GM18520 (cell line): Measurements from ENCODE around the gene TMEM170A.
A peak's percentile ranks its signal among the peaks of the same experiment; 100 is the strongest.
"Not testable (repeated sequence)": the region's sequence is repeated elsewhere in the genome, so short reads cannot be mapped to it uniquely, and the experiment has no call there.

Source experiments
- ATAC-seq: cut with Tn5 transposase; IDR thresholded peaks from one replicate; pipeline ENCODE4 v1.9.1; 2021; ENCODE audit not compliant: unreplicated experiment

TMEM170A gene

DNA sequence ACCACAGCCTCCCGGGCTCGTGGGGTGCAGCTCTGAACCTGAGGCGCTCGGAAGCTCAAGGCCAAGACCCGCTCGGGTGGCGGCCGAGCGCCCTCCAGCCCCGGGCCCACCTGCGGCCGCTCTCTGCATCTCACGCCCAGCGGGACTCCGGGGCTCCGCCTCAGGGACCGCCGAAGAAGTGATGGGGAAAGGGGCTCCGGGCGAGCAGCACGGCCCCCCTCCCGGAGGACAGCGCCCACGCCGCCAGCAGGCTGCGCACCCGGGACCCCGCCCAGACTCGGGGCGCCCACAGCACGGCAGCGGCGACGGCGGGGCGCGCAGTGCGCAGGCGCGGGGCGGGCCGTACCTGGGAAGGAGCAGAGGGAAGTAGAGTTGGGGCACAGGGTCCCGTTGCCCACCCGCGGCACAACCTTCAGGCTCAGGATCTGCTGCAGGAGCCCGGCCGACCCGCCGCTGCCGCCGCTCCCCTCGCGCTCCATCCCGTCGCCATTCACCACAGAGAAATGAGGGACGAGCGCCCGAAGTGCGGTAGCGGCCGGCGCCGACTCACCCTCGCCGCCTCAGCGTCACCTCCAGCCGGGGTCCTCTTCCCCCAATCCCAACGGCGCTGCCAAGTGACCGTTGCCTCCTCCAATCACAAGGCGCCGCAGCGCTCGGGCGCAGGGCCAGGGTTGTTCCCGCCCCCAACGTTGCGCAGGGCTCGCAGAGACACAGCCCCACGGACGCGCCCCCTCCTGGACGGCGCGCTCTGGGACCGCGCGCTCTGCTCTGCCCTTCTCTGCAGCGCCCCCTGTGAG is at the start of gene TMEM170A:
TSS of gene TMEM170A (minus strand) at position 568 of the 797 bp plus-strand sequence. CDS start at position 479, 89 bp downstream.
- ATAC-seq = peak; percentile 84

DNA sequence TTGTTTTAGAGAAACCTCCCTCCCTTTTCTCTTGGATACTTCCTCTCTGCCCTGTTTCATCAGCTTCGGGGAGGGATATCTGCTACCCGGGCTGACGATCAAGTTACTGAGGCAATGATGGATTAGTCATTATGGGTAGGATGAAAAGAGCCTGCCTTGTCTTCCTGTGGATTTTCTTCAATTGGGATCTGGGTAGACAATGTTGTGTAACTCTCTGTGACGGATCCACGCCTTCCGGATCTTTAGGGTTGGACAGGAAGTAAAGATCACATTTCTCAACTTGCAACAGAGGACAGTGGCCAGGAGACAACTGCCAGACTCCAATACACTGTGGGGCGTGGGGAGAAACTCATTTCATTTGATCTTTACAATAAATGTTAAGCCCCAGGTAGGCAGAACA is 42.1 kb upstream of the TMEM170A start:
- ATAC-seq = no peak

DNA sequence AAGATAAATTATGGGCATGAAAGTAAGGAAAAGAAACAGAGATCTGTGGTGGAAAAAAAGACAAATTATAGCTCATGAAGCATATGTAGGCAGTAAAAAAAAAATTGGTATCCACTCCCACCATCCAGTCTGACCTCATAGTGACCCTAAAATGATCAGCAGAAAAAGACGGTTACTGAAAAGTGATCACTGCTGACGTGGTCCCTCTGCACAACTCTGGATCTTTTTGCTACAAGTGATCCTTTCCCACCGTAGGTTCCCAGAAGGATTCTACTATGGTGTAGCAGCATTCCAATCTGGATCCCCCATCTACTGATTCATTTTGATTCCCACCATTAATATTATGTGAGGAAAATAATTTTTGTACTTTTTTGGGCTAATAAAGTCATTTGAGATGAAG is 41.6 kb upstream of the TMEM170A start:
- no peak for ATAC-seq

DNA sequence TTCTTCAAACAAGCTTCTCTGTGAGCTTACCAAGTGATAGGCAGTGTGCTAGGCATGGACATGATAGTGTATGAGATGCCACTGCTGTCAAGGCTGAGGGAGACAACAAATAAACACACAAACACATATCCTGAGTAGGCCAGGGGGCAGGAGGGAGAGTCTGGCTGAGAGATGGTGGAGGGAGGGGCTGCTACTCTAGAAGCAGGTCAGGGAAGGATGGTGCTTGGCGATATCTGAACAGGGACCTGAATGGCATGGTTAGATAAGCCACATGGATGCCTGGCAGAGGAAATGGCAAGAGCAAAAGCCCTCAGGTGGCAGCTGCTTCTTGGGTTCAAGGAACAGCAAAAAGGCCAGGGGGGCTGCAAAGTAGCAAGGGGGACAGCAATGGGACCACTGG is 39.3 kb upstream of the TMEM170A start:
- no peak for ATAC-seq

GRCh38 chr16:75502916-75503605 is 38.6 kb upstream of the TMEM170A start:
- ATAC-seq = no peak

GRCh38 chr16:75501820-75502219 is 37.3 kb upstream of the TMEM170A start:
- ATAC-seq = not testable (repeated sequence)

DNA sequence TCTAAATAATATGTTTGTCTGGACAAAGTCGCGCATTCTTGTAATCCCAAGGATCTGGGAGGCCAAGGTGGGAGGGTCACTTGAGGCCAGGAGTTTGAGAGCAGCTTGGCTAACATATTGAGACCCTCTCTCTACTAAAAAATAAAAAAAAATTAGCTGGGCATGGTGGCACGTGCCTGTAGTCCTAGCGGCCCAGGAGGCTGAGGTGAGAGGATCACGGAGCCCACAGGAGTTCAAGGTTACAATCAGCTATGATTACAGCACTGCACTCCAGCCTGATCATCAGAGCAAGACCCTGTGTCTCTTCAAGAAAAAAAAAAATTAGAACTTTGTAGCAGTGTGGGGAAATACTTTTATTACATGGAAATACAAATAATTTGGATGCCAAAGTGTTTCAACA is 36.9 kb upstream of the TMEM170A start:
- no peak for ATAC-seq

DNA sequence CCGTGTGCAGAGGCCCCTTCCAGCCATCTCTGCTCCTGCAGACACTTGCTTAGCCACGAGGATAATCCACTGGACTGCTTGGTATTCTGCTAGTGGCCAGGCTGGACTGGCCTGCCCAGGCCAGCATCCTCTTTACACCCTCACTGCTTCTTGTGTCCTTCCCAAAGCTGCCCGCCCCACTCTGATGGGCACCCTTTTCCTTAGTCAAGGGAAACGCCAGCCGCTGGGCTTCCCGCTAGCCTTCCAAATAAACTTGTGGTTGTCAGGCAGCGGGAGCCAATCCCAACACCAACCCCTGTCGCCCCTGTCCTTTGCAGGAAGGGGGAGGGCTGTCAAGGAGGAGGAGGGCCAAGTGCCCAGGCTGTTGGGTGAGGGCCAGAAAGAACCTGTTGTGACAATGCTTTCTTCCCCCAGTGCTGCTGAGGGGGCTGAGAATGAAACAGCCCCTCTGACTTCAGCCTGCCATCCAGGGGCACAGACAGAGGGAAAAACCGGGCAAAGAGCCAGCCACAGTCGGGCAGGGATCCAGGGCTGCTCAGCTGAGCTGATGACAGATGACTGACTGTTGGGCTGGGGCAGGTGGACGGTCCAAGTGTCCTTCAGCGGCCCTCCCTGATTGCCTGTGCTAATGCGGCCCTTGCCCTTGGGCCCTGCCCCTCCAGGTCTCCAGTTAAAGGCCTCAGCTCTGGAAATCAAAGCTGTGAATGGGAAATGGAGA is 34.3 kb upstream of the TMEM170A start:
- ATAC-seq = not testable (repeated sequence)

GRCh38 chr16:75497558-75497957 is 33.1 kb upstream of the TMEM170A start:
- no peak for ATAC-seq

DNA sequence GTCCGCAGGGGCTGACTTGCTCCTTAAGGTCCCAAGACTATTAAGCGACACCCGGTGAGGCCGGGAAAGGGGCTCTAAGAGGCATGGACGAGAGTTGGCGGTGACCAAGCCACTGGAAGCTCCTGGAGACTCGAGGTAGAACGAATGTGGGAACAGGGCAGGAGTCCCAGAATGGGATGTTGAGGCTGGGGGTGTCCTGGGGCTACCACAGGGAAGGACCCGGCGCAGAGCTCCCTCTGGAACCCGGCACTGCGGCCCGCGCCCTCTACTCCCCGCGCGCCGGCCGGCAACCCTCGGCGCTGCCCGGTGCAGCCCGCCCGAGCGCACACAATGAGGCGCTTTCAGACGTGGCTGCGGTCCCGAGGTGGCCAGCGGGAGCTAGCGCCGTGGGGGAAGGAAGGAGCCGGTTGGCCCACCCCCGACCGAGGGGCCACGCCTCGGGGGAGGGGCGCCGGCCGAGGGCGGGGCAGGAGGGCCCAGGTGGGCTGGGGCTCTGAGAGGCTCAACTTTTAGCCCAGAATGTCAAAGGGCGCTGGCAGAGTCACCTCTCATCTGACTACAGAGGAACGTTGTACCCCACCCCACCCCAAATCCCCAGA is 30.7 kb upstream of the TMEM170A start, which contains the start of gene CHST6:
TSS of gene CHST6 (minus strand) at position 366 of the 599 bp plus-strand sequence. CDS start 15,613 bp downstream, outside the sequence.
- no peak for ATAC-seq

DNA sequence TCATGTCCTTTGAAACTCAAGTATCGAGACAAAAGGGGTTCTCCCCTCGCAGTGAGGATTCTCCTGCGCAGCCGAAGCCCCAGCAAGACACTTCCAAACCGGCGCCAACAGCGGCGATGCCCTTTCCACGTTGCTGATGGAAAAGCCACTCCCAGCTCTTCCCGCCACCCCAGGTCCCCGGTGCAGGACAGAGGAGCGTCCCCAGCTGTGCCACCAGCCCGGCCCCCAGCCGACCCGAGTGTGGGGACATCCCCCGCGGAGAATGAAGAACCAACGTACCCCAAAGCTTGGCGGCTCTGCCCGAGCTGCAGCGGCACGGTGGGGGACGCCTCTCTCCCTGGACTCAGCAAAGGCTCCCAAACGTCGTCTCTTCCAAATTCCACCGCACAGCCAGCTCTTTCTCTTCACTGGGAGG is 30.2 kb upstream of the TMEM170A start:
- ATAC-seq = no peak

GRCh38 chr16:75494184-75494583 is 29.7 kb upstream of the TMEM170A start:
- ATAC-seq = no peak

- no peak for ATAC-seq
These were observed 27.4 kb upstream of the TMEM170A start for GRCh38 chr16:75491876-75492275.

- ATAC-seq = no peak
These were observed 23.8 kb upstream of the TMEM170A start for GRCh38 chr16:75488322-75488721.

DNA sequence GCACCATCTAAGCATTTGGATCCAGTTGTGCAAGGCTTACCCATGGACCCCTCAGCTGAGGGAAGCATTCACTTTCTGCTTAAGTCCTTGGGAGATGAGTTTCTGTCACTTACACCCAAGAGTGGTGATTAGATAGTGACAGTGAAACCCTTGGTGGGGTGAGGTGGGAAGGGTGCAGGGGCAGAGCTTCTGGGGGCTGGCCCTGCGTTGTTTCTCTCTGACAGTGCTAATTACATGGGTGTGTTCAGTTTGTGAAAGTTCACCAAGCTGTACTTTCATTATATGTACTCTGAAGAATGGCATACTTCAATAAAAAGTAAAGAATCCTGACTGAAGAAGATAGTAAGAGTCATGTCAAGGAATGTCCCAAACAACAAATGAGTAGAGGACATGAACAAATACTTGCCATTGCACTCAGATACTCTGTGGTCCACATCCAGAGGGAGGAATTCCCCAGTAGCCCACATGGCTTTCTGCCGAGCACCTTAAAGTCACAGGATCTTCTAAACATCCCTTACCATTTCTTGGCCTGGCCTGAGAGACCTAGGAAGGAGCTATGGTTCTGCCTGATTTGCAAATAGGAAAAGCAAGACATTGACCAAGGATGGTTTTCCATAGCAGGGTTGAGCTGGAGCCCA is 22.3 kb upstream of the TMEM170A start:
- peak; percentile 80 for ATAC-seq

GRCh38 chr16:75486014-75486675 is 21.7 kb upstream of the TMEM170A start:
- no peak for ATAC-seq

- no peak for ATAC-seq
These were observed 20.9 kb upstream of the TMEM170A start for GRCh38 chr16:75485230-75486013.

- ATAC-seq = no peak
These were observed 18.7 kb upstream of the TMEM170A start for GRCh38 chr16:75483222-75483621.

GRCh38 chr16:75482434-75483205 is 18.1 kb upstream of the TMEM170A start:
- no peak for ATAC-seq
